Panc1 (cell line): ENCODE results near the gene SIGLEC15. TPM values are rescaled to one million over a fixed set of nuclear protein-coding genes. Genes with fewer than 3 reads are reported as not detected.

Experiments
- ATAC-seq: fragments of 200-7000 bp; cut with Tn5 transposase; 2 replicates; pipeline ENCODE4 v1.9.1; 2020; ENCODE audit warnings: mild to moderate bottlenecking, moderate library complexity
- BruUV-seq: library from RNA; stranded (reverse); fragments of 400-500 nt; replicated peaks from 2 replicates; lab custom pipeline; 2021; lab: Mats Ljungman, UMichigan
- CTCF ChIA-PET: fragments of 300-600 bp; sonication (Branson Sonifier 250); formaldehyde crosslinking; loops from one replicate; lab custom pipeline; 2022; ENCODE audit warnings: antibody characterized with exemption; lab: Charles Lee
- POLR2A ChIA-PET: fragments of 300-600 bp; sonication (Branson Sonifier 250); formaldehyde crosslinking; loops from one replicate; lab custom pipeline; 2022; ENCODE audit warnings: antibody characterized with exemption; lab: Charles Lee
- DNase-seq: peaks from one replicate; pipeline ENCODE4 v3.0.0-alpha.2; 2010; ENCODE audit warnings: low read depth, low spot score
- H3K27ac ChIP-seq: 2 replicates; pipeline ENCODE4 v1.5.1; 2011; ENCODE audit warnings: mild to moderate bottlenecking, low read length, inconsistent platforms
- H3K27me3 ChIP-seq: fragments of 200-500 bp; sonication (Bioruptor generic); 2 replicates; pipeline ENCODE4 v1.6.0; 2014; ENCODE audit warnings: low read length, inconsistent platforms; ENCODE audit not compliant: control insufficient read depth, insufficient read depth
- H3K36me3 ChIP-seq: fragments of 200-500 bp; sonication (Bioruptor generic); 2 replicates; pipeline ENCODE4 v1.5.1; 2014; ENCODE audit warnings: inconsistent platforms, mild to moderate bottlenecking, low read length, moderate library complexity; ENCODE audit not compliant: control insufficient read depth, insufficient read depth
- H3K4me1 ChIP-seq: 2 replicates; pipeline ENCODE4 v1.5.1; 2011; ENCODE audit warnings: inconsistent platforms, mild to moderate bottlenecking, low read length, moderate library complexity; ENCODE audit not compliant: control insufficient read depth, insufficient read depth
- H3K4me3 ChIP-seq, 2 experiments: 2 replicates each; pipeline ENCODE4 v1.5.1; 2011 to 2012; ENCODE audit warnings: low read depth in 2 of 2, low read length in 2 of 2, mild to moderate bottlenecking in 2 of 2, inconsistent platforms in 1 of 2, moderate library complexity in 1 of 2
- H3K9me3 ChIP-seq: fragments of 200-500 bp; sonication (Bioruptor generic); 2 replicates; pipeline ENCODE4 v1.5.1; 2014; ENCODE audit warnings: low read depth, mild to moderate bottlenecking, inconsistent platforms, low read length, moderate library complexity; ENCODE audit not compliant: control insufficient read depth, insufficient read depth
- POLR2AphosphoS5 ChIP-seq: IDR thresholded peaks from 2 replicates; pipeline ENCODE4 v1.6.1; 2012; ENCODE audit warnings: mild to moderate bottlenecking, low read depth, low read length, moderate library complexity
- SIN3A ChIP-seq: IDR thresholded peaks from 2 replicates; pipeline ENCODE4 v1.6.1; 2012; ENCODE audit warnings: low read depth, mild to moderate bottlenecking, low read length, moderate library complexity, borderline replicate concordance; ENCODE audit not compliant: insufficient read depth
- TCF7L2 ChIP-seq: IDR thresholded peaks from 2 replicates; pipeline ENCODE4 v1.6.1; 2011; ENCODE audit warnings: mild to moderate bottlenecking, low read depth, low read length, inconsistent platforms
- in situ Hi-C: cut with HindIII; loops from 2 replicates; pipeline ENCODE4 v1.10.0; 2016; ENCODE audit warnings: low sequenced_read_pairs, low pct_unique_long_range_greater_than_20kb
- intact Hi-C: fragments of 100-400 bp; cut with micrococcal nuclease; formaldehyde crosslinking; loops from one replicate; pipeline ENCODE4 v1.10.0; 2022; ENCODE audit not compliant: unreplicated experiment
- total RNA-seq: library from RNA; stranded (reverse); gene quantifications from one replicate; pipeline ENCODE4 v1.2.1, GENCODE V29; 2021; ENCODE audit not compliant: unreplicated experiment
- TF ChIP-seq, protein P1 (sequence below): fragments of 450-650 bp; IDR thresholded peaks from 2 replicates; pipeline ENCODE4 v1.5.1; 2017; ENCODE audit warnings: mild to moderate bottlenecking
- TF ChIP-seq, protein P2 (sequence below), 2 experiments: IDR thresholded peaks; 2 replicates each; pipeline ENCODE4 v1.6.1; 2011 to 2012; ENCODE audit warnings: low read depth in 2 of 2, control low read depth in 1 of 2, low read length in 1 of 2, mild to moderate bottlenecking in 1 of 2, moderate library complexity in 1 of 2; ENCODE audit not compliant: insufficient read depth in 1 of 2

SIGLEC15 gene
- total RNA-seq, 1 experiment from 2014 or later, result 0.23 TPM

GRCh38 chr18:45859334-45859733 lies 33.9 kb downstream of the SIGLEC15 start:
- Histone ChIP-seq H3K27ac (no peak overlapping the region), H3K36me3 (no peaks in the 10 kb centered on the region; the same call in none of the 2 replicates), H3K27me3 (no peaks in the 10 kb centered on the region), H3K9me3 (no peaks in the 10 kb centered on the region), H3K4me1 (no peaks in the 10 kb centered on the region), H3K4me3 (no peak overlapping the region)
- DNase-seq (no peak), ATAC-seq (no peak)
- in situ Hi-C loops (no loop called here), intact Hi-C loops (no loop called here)
- no TSS peak for BruUV-seq
- ChIA-PET POLR2A (interaction anchor here (0.6 kb wide), 1 partner anchor 74 kb away, joined by 4 read pairs; no protein-coding TSS in a partner anchor), CTCF (no interaction called here)
- TF ChIP-seq SIN3A (no peak), TCF7L2 (no peak), POLR2AphosphoS5 (no peak)
- TF ChIP-seq, protein P1, sequence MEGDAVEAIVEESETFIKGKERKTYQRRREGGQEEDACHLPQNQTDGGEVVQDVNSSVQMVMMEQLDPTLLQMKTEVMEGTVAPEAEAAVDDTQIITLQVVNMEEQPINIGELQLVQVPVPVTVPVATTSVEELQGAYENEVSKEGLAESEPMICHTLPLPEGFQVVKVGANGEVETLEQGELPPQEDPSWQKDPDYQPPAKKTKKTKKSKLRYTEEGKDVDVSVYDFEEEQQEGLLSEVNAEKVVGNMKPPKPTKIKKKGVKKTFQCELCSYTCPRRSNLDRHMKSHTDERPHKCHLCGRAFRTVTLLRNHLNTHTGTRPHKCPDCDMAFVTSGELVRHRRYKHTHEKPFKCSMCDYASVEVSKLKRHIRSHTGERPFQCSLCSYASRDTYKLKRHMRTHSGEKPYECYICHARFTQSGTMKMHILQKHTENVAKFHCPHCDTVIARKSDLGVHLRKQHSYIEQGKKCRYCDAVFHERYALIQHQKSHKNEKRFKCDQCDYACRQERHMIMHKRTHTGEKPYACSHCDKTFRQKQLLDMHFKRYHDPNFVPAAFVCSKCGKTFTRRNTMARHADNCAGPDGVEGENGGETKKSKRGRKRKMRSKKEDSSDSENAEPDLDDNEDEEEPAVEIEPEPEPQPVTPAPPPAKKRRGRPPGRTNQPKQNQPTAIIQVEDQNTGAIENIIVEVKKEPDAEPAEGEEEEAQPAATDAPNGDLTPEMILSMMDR, result no peak
- TF ChIP-seq, protein P2, sequence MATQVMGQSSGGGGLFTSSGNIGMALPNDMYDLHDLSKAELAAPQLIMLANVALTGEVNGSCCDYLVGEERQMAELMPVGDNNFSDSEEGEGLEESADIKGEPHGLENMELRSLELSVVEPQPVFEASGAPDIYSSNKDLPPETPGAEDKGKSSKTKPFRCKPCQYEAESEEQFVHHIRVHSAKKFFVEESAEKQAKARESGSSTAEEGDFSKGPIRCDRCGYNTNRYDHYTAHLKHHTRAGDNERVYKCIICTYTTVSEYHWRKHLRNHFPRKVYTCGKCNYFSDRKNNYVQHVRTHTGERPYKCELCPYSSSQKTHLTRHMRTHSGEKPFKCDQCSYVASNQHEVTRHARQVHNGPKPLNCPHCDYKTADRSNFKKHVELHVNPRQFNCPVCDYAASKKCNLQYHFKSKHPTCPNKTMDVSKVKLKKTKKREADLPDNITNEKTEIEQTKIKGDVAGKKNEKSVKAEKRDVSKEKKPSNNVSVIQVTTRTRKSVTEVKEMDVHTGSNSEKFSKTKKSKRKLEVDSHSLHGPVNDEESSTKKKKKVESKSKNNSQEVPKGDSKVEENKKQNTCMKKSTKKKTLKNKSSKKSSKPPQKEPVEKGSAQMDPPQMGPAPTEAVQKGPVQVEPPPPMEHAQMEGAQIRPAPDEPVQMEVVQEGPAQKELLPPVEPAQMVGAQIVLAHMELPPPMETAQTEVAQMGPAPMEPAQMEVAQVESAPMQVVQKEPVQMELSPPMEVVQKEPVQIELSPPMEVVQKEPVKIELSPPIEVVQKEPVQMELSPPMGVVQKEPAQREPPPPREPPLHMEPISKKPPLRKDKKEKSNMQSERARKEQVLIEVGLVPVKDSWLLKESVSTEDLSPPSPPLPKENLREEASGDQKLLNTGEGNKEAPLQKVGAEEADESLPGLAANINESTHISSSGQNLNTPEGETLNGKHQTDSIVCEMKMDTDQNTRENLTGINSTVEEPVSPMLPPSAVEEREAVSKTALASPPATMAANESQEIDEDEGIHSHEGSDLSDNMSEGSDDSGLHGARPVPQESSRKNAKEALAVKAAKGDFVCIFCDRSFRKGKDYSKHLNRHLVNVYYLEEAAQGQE (IDR thresholded peaks at IDR 0.05; ENCODE audit: insufficient read depth in 1 of 2, low read depth in 2 of 2, low read length in 1 of 2), result no peak

- BruUV-seq, result no TSS peak
- no peak for ATAC-seq
- TF ChIP-seq POLR2AphosphoS5 (no peak), TCF7L2 (no peak), SIN3A (no peak)
- TF ChIP-seq, protein P1, result no peak
- TF ChIP-seq, protein P2 (IDR thresholded peaks at IDR 0.05; ENCODE audit: insufficient read depth in 1 of 2, low read depth in 2 of 2, low read length in 1 of 2), result no peak
- no peaks in the 10 kb centered on the region for H3K9me3 ChIP-seq
- POLR2A ChIA-PET, result no interaction called here
- no peak overlapping the region for H3K27ac ChIP-seq
- no peak for DNase-seq
- no peaks in the 10 kb centered on the region; the same call in none of the 2 replicates for H3K36me3 ChIP-seq
- intact Hi-C loops, result no loop called here
- no peak overlapping the region for H3K4me3 ChIP-seq
- CTCF ChIA-PET, result no interaction called here
- no peaks in the 10 kb centered on the region for H3K4me1 ChIP-seq
- H3K27me3 ChIP-seq, result no peaks in the 10 kb centered on the region
- in situ Hi-C loops, result no loop called here
These were observed 35.0 kb downstream of the SIGLEC15 start for GRCh38 chr18:45860492-45860891.
